GM13976 (cell line): ENCODE measurements around the gene EEIG1.

ENCODE experiments used
- DNase-seq: peaks from one replicate; pipeline ENCODE4 v3.0.0; 2012; ENCODE audit warnings: low spot score
- CTCF ChIP-seq: IDR thresholded peaks from 2 replicates; pipeline ENCODE4 v1.5.1; 2012; ENCODE audit warnings: borderline replicate concordance, mild to moderate bottlenecking; ENCODE audit not compliant: insufficient read depth; ENCODE audit errors: extremely low read depth, missing control alignments, control extremely low read depth
- in situ Hi-C: fragments of 300-500 bp; cut with MboI; formaldehyde crosslinking; loops from one replicate; pipeline ENCODE4 v1.12.0; 2022; ENCODE audit warnings: low sequenced_read_pairs, mixed read lengths, inconsistent platforms; ENCODE audit not compliant: unreplicated experiment

EEIG1 gene

GRCh38 chr9:128001779-128002298 is 21.1 kb upstream of the EEIG1 start:
- in situ Hi-C loops = no loop called here
- no peak for DNase-seq
- no peak for TF ChIP-seq CTCF

- no peak for DNase-seq
- no peak for TF ChIP-seq CTCF
- in situ Hi-C loops = no loop called here
Measured at GRCh38 chr9:128001151-128001778, 20.5 kb upstream of the EEIG1 start.

- no peak for TF ChIP-seq CTCF
- no peak for DNase-seq
- in situ Hi-C loops = no loop called here
Measured at GRCh38 chr9:127999461-127999860, 18.7 kb upstream of the EEIG1 start.

GRCh38 chr9:127993721-127994120 is 12.9 kb upstream of the EEIG1 start:
- no peak for DNase-seq
- in situ Hi-C loops = no loop called here
- no peak for TF ChIP-seq CTCF

GRCh38 chr9:127991757-127992274 is 11.0 kb upstream of the EEIG1 start:
- in situ Hi-C loops = no loop called here
- DNase-seq = no peak
- TF ChIP-seq CTCF = no peak

- no peak for TF ChIP-seq CTCF
- DNase-seq = no peak
Measured at GRCh38 chr9:127991017-127991756, 10.4 kb upstream of the EEIG1 start.

More at GRCh38 chr9:127991017-127991756, 10.4 kb upstream of the EEIG1 start:
- in situ Hi-C loops = no loop called here
